GM12873 (cell line): Measurements from ENCODE around the gene SGF29.
A peak's percentile ranks its signal among the peaks of the same experiment; 100 is the strongest.

Source experiments
- TF ChIP-seq, protein P1 (sequence below): IDR thresholded peaks from 2 replicates; pipeline ENCODE4 v1.5.1; 2012; ENCODE audit warnings: low read depth, mild to moderate bottlenecking, moderate library complexity, low read length, control low read depth; ENCODE audit not compliant: insufficient read depth; ENCODE audit errors: missing control alignments

SGF29 gene

GRCh38 chr16:28548306-28548802 lies 5.4 kb upstream of the SGF29 start:
- TF ChIP-seq, protein P1, sequence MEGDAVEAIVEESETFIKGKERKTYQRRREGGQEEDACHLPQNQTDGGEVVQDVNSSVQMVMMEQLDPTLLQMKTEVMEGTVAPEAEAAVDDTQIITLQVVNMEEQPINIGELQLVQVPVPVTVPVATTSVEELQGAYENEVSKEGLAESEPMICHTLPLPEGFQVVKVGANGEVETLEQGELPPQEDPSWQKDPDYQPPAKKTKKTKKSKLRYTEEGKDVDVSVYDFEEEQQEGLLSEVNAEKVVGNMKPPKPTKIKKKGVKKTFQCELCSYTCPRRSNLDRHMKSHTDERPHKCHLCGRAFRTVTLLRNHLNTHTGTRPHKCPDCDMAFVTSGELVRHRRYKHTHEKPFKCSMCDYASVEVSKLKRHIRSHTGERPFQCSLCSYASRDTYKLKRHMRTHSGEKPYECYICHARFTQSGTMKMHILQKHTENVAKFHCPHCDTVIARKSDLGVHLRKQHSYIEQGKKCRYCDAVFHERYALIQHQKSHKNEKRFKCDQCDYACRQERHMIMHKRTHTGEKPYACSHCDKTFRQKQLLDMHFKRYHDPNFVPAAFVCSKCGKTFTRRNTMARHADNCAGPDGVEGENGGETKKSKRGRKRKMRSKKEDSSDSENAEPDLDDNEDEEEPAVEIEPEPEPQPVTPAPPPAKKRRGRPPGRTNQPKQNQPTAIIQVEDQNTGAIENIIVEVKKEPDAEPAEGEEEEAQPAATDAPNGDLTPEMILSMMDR: no peak

GRCh38 chr16:28549301-28549899 lies 4.3 kb upstream of the SGF29 start:
- TF ChIP-seq, protein P1: peak; percentile 50

DNA sequence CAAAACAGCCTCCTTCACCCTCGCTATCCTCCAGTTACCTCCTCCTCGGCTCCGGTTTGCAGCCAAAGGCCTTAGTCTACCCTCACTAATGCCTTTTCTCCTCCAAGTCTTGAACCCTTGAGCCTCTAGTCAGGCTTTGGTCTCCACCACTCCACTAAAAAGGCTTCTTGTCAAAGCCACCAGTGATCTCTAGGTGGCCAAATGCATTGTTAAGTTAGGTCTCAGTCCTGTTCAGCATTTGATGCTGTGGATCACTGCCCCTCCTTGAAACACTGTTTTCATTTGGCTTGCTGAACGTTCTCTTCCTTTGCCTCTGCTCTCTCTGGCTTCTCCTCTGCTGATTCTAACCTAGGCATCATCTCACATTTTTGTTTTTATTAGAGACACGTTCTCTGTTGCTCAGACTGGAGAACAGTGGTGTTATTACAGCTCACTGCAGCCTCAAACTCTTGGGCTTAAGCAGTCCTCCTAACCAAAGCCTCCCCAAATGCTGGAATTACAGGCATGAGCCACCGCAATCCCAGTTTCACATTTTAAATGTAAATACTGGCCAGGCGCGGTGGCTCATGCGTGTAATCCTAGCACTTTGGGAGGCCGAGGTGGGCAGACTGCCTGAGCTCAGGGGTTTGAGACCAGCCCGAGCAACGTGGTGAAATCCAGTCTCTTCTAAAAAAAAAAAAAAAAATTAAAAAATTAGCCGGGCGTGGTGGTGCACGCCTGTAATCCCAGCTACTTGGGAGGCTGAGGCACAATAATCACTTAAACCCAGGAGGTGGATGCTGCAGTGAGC lies 1.1 kb downstream of the SGF29 start:
- TF ChIP-seq, protein P1: no peak

DNA sequence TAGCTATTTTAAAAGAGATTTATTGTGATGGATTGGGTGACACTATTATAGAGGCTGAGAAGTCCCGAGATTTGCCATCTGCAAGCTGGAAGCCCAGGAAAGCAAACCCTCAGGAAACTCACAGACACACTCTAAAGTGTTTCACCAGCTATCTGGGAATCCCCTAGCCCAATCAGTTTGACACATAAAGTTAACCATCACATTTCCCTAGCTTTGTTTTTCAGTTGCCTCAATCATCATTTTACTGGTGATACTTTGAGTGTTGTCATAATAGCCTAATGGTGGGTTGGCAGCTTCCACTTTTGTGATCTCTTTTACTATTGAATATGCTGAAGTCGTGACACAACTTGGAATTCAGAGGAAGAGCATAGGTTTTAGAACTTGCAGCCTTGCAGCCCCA lies 1.8 kb downstream of the SGF29 start:
- TF ChIP-seq, protein P1: no peak

GRCh38 chr16:28556914-28557320 lies 3.2 kb downstream of the SGF29 start:
- TF ChIP-seq, protein P1: no peak

DNA sequence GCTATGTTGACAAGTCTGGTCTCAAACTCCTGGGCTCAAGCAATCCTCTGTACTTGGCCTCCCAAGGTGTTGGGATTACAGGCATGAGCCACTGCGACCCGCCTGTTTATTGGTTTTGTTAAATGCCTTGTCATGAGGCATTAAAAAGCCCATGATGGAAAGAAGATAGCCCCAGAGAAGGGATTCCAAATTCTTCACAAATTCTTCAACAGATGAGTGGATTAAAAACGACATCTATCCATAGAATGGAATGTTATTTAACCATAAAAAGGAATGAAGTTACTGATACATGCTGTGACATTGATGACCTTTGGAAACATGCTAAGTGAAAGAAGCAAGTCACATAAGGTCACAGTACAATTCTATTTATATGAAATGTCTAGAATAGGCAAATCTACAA lies 4.7 kb downstream of the SGF29 start:
- TF ChIP-seq, protein P1: no peak

DNA sequence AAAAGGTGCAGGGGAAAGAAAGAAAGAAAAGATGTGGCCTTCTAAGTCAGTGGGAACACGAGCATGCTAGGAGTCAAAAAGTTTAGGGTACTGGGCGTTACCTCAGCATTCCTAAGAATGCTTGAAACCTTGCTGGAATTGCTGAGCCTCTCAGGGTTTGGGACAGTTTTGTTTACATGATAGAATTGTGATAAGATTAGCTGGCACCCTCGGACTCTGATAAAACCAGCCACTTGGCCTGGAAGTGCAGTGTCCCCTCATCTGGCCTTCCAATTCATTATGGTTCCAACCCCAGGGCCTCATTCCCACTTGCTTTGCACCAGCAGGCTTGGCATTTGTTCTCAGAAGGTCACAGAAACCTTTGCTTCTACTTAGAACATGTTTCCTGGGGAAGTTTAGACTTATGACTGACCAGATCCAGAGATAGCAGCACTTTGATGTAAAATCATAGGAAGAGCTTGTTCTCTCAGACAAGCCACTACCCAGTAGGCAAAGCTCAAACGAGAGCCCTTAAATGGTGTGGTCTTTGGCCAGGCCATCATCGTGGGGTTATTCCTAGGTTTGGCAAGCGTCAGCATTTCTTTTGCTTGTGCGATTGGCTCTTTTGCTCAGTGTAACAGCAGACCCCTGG lies 8.0 kb downstream of the SGF29 start:
- TF ChIP-seq, protein P1: no peak
